Peyer's patch (tissue), 4 donors: ENCODE results near the gene SULT1B1.

Experiments
- POLR2A ChIP-seq, 2 donors: fragments of 450-650 bp; IDR thresholded peaks; one replicate each; pipeline ENCODE4 v1.5.1; 2017; ENCODE audit warnings: antibody characterized with exemption in 2 of 2, mild to moderate bottlenecking in 2 of 2, moderate library complexity in 2 of 2
- TF ChIP-seq, protein P1 (sequence below), 6 experiments: fragments of 450-650 bp in 4 of 6; fragments of 200-600 bp in 2 of 6; sonication (generic) in 1 of 6; IDR thresholded peaks; one replicate each; pipeline ENCODE4 v1.5.1; 2017 to 2019; ENCODE audit warnings: antibody characterized with exemption in 6 of 6, mild to moderate bottlenecking in 3 of 6, moderate library complexity in 1 of 6

- TF ChIP-seq, protein P1, sequence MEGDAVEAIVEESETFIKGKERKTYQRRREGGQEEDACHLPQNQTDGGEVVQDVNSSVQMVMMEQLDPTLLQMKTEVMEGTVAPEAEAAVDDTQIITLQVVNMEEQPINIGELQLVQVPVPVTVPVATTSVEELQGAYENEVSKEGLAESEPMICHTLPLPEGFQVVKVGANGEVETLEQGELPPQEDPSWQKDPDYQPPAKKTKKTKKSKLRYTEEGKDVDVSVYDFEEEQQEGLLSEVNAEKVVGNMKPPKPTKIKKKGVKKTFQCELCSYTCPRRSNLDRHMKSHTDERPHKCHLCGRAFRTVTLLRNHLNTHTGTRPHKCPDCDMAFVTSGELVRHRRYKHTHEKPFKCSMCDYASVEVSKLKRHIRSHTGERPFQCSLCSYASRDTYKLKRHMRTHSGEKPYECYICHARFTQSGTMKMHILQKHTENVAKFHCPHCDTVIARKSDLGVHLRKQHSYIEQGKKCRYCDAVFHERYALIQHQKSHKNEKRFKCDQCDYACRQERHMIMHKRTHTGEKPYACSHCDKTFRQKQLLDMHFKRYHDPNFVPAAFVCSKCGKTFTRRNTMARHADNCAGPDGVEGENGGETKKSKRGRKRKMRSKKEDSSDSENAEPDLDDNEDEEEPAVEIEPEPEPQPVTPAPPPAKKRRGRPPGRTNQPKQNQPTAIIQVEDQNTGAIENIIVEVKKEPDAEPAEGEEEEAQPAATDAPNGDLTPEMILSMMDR (IDR thresholded peaks at IDR 0.05) = no peak
- TF ChIP-seq POLR2A (IDR thresholded peaks at IDR 0.05) = no peak
These were observed 33.0 kb downstream of the SULT1B1 start for GRCh38 chr4:69727426-69727825.
